SU-DHL-6 (cell line): ENCODE results near the gene TMEM120B.

Experiments
- H2AFZ ChIP-seq: fragments of 200-600 bp; sonication (generic); 2 replicates; pipeline ENCODE4 v1.6.1; 2014; ENCODE audit warnings: low read depth, mild to moderate bottlenecking, moderate library complexity, mixed read lengths, antibody characterized with exemption, low read length; ENCODE audit not compliant: severe bottlenecking
- H3F3A ChIP-seq: fragments of 200-600 bp; shearing (Covaris generic); 2 replicates; pipeline ENCODE4 v1.6.0; 2016; ENCODE audit warnings: antibody characterized with exemption, mild to moderate bottlenecking; ENCODE audit not compliant: insufficient read depth
- H3K27ac ChIP-seq: fragments of 200-600 bp; sonication (generic); 2 replicates; pipeline ENCODE4 v1.5.1; 2016; ENCODE audit warnings: low read depth, mild to moderate bottlenecking, low read length, moderate library complexity, mixed read lengths
- H3K27me3 ChIP-seq: fragments of 200-600 bp; sonication (generic), shearing (Covaris generic); 2 replicates; pipeline ENCODE4 v1.6.0; 2014; ENCODE audit warnings: mild to moderate bottlenecking, low read length
- H3K36me3 ChIP-seq: fragments of 200-600 bp; sonication (generic); 2 replicates; pipeline ENCODE4 v1.6.1; 2014; ENCODE audit warnings: mild to moderate bottlenecking, low read length, mixed read lengths
- H3K4me2 ChIP-seq: fragments of 300-600, 200-600 bp; shearing (Covaris generic), sonication (generic); 2 replicates; pipeline ENCODE4 v1.6.0; 2014; ENCODE audit warnings: low read length, low read depth, mild to moderate bottlenecking; ENCODE audit not compliant: poor library complexity, severe bottlenecking
- H3K4me3 ChIP-seq: fragments of 200-600 bp; sonication (generic); 2 replicates; pipeline ENCODE4 v1.5.1; 2014; ENCODE audit warnings: antibody characterized with exemption, low read length, mild to moderate bottlenecking, mixed read lengths; ENCODE audit not compliant: insufficient read depth, poor library complexity, severe bottlenecking
- H3K79me2 ChIP-seq: fragments of 200-600 bp; sonication (generic); 2 replicates; pipeline ENCODE4 v1.6.1; 2014; ENCODE audit warnings: mild to moderate bottlenecking, low read length, moderate library complexity; ENCODE audit not compliant: insufficient read depth
- H3K9ac ChIP-seq: fragments of 200-600 bp; sonication (generic); 2 replicates; pipeline ENCODE4 v1.7.0; 2014; ENCODE audit warnings: mild to moderate bottlenecking, low read length
- H3K9me2 ChIP-seq: fragments of 200-600 bp; sonication (generic); replicated peaks from 2 replicates; pipeline ENCODE4 v1.6.1; 2014; ENCODE audit warnings: low read length; ENCODE audit not compliant: insufficient read depth
- H3K9me3 ChIP-seq: fragments of 200-600 bp; sonication (generic); 2 replicates; pipeline ENCODE4 v1.6.1; 2014; ENCODE audit warnings: low read length, mixed read lengths; ENCODE audit not compliant: insufficient read depth
- H4K20me1 ChIP-seq: fragments of 200-600 bp; sonication (generic); 2 replicates; pipeline ENCODE4 v1.6.1; 2014; ENCODE audit warnings: low read depth, mild to moderate bottlenecking, antibody characterized with exemption, low read length, moderate library complexity, mixed read lengths
- CTCF ChIP-seq: fragments of 200-600 bp; sonication (generic); IDR thresholded peaks from one replicate; pipeline ENCODE4 v1.5.1; 2017; ENCODE audit warnings: antibody characterized with exemption, mild to moderate bottlenecking, low read length, moderate library complexity; ENCODE audit not compliant: insufficient read depth, poor library complexity, severe bottlenecking
- EZH2phosphoT487 ChIP-seq: fragments of 200-600 bp; sonication (generic), shearing (Covaris generic); conservative IDR thresholded peaks from 2 replicates; pipeline ENCODE4 v1.6.1; 2018; ENCODE audit warnings: mild to moderate bottlenecking, antibody characterized with exemption, low read length, moderate library complexity, mixed read lengths

TMEM120B gene

GRCh38 chr12:121766290-121767039, 53.9 kb downstream of the TMEM120B start:
- Histone ChIP-seq H3K27me3 (no peaks in the 10 kb centered on the region), H3K27ac (no peak overlapping the region), H3K9ac (no peak overlapping the region), H2AFZ (no peak overlapping the region), H4K20me1 (no peaks in the 10 kb centered on the region), H3F3A (no peaks in the 10 kb centered on the region), H3K4me2 (no peak overlapping the region), H3K4me3 (no peak overlapping the region), H3K79me2 (no peaks in the 10 kb centered on the region), H3K9me2 (no peaks in the 10 kb centered on the region), H3K9me3 (no peaks in the 10 kb centered on the region), H3K36me3 (no peaks in the 10 kb centered on the region)
- TF ChIP-seq EZH2phosphoT487 (no peak), CTCF (no peak)

GRCh38 chr12:121767525-121768016, 55.0 kb downstream of the TMEM120B start:
- Histone ChIP-seq H3K9ac (no peak overlapping the region), H3K4me2 (no peak overlapping the region), H3K9me2 (no peaks in the 10 kb centered on the region), H2AFZ (no peak overlapping the region), H3K27me3 (no peaks in the 10 kb centered on the region), H3K9me3 (no peaks in the 10 kb centered on the region), H3F3A (no peaks in the 10 kb centered on the region), H3K4me3 (no peak overlapping the region), H4K20me1 (no peaks in the 10 kb centered on the region), H3K36me3 (no peaks in the 10 kb centered on the region), H3K79me2 (no peaks in the 10 kb centered on the region), H3K27ac (no peak overlapping the region)
- TF ChIP-seq EZH2phosphoT487: no peak
- TF ChIP-seq CTCF: no peak

DNA sequence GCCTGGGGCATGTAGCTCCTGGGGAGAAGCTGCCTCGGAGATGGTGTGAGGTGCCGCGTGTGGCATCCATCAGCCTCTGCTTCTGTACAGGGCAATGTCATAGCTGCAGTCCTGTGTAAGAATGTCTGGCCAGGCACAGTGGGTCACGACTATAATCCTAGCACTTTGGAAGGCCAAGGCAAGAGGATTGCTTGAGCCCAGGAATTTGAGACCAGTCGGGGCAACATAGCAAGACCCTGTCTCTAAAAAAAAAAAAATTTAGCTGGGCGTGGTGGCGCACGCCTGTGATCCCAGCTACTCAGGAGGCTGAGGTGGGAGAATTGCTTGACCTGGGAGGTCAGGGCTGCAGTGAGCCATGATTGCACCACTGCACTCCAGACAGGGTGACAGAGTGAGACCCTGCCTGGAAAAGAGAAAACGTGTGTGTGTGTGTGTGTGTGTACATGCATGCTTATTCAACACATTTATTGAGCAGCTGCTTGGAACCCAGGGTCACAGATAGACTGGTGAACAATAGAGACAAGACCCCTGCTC, 56.8 kb downstream of the TMEM120B start:
- Histone ChIP-seq H2AFZ (no peak overlapping the region), H3K27ac (no peak overlapping the region), H3K4me2 (no peak overlapping the region), H3K4me3 (no peak overlapping the region), H3K9me2 (no peaks in the 10 kb centered on the region), H3F3A (no peaks in the 10 kb centered on the region), H3K36me3 (no peaks in the 10 kb centered on the region), H3K27me3 (no peaks in the 10 kb centered on the region), H3K9ac (no peak overlapping the region), H3K9me3 (no peaks in the 10 kb centered on the region), H4K20me1 (no peaks in the 10 kb centered on the region), H3K79me2 (no peaks in the 10 kb centered on the region)
- TF ChIP-seq EZH2phosphoT487: no peak
- TF ChIP-seq CTCF: no peak
